NCI-H146 (cell line): Measurements from ENCODE around the gene STK32C.
A peak's percentile ranks its signal among the peaks of the same experiment; 100 is the strongest.

Experiments used
- DNase-seq: peaks from one replicate; lab custom pipeline; 2025; lab: John Stamatoyannopoulos, UW

STK32C gene

GRCh38 chr10:132247943-132248342 is 59.8 kb downstream of the STK32C start:
- no peak for DNase-seq

- DNase-seq: no peak
Observed at GRCh38 chr10:132246296-132246695, 61.5 kb downstream of the STK32C start.

- no peak for DNase-seq
Observed at GRCh38 chr10:132245056-132245455, 62.7 kb downstream of the STK32C start.

DNA sequence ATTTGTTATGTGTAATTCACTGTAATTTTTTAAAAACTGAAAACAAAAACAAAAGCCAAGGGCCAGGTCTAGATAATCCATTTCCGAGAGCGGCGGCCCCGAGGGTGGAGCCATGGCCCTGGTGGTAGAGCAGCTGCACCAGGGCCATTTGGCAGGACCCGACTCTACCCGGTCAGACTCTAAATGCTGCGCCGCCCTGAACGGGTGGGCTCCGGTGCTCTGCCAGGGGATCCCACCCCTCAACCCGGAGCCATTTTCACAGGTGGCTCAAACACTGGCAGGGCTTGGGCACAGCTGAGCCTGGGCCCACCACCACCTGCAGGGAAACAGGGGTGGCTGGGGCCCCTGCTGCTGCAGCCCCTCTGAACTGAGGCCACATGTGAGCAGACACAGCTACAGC is 64.1 kb downstream of the STK32C start:
- DNase-seq: no peak

DNA sequence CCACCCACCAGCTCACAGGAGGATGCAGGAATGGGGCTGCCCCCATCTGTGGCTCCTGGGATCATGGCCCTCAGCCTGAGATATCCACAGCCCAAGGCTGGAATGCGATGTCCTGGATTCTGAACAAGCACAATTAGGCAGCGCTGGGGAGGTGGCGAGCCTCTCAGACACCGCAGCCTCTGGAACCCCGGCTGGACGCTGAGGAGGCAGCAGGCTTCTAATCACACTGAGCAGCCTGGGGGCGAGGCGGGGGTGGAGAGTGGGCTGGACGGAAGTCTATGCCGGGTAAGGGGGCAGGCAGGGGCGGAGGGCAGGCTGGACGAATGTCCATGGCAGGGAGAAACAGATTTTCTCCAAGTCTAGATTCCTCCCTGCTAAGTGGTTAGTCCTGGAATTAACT is 64.6 kb downstream of the STK32C start:
- no peak for DNase-seq

GRCh38 chr10:132242103-132242840 is 65.5 kb downstream of the STK32C start:
- DNase-seq: no peak

- no peak for DNase-seq
Observed at GRCh38 chr10:132241496-132241895, 66.3 kb downstream of the STK32C start.

DNA sequence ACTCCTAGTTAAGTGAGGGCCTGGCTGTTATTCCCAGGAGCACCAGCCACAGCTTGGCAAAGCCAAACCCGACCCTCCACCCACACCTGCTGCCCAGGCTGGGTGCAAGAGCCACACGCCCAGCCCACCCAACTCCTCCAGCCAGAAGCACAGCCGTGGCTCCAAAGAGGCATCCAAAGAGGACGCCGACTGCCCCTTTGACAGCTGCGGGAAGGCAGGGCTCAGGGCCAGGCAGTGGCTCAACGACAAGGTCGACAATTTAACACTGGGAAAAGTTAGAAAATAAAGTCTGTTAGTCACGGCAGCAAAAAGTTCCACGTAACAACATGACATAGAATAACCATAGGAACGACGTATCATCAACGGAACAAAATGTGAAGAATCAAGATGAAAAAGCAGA is 66.7 kb downstream of the STK32C start:
- no peak for DNase-seq

GRCh38 chr10:132240581-132240980 is 67.2 kb downstream of the STK32C start:
- no peak for DNase-seq

DNA sequence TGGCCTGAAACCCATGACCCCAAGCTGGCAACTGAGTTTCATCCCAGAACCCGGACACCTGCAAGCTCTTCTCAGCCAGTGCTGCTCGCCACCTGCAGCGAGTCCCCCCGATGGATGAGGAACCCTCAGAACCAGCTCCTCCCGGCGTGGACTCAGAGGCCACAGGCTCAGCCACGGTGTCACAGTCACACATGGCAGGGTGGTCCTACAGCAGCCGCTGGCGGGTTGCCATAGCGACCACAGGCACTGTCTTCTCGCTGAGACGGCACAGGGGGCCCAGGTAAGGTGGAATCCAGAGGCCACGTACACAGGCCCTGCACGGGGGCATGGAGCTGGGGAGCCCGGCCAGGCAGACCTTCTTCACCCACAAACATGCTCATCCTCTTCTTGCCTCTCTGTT is 67.6 kb downstream of the STK32C start:
- no peak for DNase-seq

DNA sequence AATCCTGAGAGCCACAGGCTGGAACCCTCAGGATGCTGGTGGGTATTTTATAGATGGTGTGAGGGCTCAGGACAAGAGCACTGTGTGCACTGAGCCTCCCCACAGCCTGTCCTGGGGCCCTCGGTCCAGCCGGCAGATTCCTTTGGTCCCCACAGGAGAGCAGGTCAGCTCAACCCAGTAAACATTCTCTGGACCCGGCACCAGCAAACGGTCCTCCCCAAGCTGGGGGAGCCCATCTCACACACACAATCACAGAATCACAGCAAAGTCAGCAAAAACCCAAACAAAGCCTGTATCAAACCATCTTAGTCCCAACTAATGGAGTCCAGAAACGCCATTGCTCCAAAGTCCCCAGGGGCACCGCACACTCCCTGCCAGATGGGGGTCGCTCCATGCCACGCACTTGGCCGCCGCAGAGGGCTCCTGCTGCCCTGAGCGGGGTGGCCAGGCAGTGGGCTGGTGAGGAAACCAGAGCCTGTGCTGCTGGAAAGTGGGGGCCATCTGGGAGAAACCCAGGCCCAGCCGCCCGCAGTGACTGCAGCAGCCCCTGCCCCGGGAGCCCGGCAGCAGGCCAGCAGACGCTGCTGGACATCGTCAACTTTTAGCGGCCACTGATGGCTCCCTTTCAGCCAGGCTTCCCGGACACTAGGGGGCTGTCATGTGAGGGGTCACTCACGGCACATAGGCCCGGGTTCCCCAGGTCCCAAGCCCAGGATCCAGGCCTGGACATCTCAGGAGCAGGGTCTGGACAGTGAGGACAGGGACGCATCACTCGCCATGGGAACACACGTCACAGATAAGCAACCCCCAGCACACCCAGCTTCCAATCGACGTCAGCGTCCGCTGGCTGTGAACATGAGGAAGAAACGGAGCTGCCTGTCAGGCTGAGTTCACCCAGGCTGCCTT is 68.4 kb downstream of the STK32C start:
- no peak for DNase-seq

DNA sequence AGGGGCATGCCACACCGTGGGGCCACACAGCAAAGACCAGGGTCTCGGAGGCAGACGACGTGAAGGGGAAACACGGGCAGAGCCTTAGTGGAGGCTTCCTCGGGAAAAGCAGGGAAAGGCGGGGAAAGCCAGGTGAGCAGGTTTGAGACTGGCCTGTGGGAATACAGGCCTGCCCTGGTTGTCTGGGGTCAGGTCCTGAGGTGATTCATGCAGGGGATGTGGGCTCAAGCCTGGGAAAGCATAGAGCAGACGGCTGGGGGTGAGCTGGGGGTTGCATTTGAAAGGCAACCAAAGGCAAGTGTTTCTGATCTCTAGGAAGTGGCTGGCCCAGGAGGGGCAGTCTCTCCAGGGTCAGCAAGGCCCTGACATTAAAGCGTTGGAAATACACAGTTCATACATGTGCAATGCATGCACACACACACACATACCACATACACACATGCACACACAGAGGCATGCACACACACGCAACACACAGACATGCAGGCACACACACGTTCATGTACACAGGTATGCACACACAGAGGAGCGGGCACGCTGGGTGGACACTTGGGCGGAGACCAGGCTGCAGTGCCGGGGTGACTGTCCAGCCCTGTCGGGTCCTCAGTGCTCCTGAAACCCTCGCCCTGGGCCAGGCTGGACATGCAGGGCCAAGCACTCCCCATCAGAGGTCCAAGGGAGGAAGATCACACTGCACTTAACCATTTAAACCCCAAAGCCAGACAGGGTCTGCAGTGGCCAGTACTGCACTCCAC is 69.2 kb downstream of the STK32C start:
- DNase-seq: no peak

DNA sequence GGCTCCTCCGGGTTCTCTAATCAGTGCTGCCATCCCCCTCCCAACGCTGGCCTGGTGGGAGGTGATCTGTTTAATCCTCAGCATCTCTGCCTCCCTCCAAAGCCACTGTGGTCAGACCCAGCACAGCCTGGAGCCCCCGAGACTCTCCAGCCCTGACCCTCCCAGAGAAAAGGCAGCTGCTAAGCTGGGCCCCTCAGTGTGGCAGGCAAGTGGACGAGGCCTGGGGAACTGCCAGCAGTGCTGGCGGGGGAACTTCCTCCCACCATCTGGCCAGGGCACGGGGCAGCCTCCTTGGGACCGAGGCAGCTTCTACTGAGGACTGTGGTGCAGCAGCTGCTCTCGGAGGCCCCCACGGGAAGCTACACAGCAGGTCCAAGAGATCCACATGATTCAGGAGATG is 69.9 kb downstream of the STK32C start:
- DNase-seq: no peak

DNA sequence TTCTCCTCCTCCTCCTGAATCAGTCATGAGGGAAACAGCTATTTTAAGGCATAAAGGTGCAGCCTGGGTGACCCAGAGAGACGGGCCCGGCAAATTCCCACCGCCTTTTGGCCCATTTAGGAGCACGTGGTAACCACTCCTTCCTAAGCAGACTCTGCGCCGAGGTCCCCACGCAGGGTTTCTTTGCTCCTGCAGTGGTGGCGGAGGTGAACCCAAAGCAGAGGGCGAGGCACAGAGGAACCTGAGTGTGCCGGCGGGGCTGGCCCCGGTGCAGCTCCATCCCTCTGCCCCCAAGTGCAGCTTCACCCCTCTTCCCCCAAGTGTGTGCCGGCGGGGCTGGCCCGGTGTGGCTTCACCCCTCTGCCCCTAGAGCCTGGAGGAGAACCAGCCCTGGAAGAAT is 70.4 kb downstream of the STK32C start:
- no peak for DNase-seq

GRCh38 chr10:132236881-132237280 is 70.9 kb downstream of the STK32C start:
- no peak for DNase-seq

GRCh38 chr10:132236161-132236560 is 71.6 kb downstream of the STK32C start:
- DNase-seq: no peak

DNA sequence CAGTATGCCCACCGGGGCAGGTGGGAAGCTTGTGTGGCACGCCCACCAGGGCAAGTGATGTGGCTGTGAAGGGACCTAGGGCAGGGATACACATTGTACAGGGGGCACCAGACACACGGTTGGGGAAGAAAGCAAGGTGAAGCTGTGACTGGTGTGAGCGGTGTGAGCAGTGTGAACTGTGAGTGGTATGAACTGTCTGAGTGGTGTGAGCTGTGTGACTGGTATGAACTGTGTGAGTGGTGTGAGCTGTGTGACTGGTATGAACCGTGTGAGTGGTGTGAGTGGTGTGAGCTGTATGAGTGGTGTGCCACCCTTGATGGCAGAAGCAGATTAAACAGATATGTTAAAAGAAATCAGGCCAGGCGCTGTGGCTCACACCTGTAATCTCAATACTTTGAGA is 72.9 kb downstream of the STK32C start:
- no peak for DNase-seq

DNA sequence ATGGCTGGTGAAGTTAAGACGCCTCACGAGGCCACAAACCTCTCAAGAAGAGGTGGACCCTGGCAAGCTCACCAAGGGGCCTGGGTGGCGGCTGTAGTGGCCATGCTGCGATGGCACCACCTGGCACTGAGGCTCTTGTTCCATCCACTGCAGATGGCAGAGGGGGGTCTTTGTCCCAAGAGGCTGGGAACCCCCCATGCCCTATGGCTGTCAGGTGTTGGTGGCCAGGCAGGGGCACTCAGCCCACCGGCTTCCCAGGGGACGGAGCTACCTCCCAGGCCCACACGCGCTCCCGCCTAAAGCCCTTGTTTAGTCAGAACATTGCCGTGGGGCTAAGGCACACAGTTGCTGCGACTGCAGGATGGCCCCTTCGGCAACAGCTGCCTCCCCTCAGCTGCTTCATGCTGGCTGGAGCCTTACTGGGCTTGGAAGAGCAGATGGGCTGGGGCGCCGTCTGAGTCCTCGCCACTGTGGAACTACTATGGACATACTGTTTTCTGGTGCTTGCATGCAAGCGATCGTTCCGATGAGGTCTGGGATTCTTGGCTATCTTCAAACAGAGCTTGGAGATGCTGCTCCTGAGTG is 74.2 kb downstream of the STK32C start:
- no peak for DNase-seq

GRCh38 chr10:132232981-132233380 is 74.8 kb downstream of the STK32C start:
- no peak for DNase-seq

DNA sequence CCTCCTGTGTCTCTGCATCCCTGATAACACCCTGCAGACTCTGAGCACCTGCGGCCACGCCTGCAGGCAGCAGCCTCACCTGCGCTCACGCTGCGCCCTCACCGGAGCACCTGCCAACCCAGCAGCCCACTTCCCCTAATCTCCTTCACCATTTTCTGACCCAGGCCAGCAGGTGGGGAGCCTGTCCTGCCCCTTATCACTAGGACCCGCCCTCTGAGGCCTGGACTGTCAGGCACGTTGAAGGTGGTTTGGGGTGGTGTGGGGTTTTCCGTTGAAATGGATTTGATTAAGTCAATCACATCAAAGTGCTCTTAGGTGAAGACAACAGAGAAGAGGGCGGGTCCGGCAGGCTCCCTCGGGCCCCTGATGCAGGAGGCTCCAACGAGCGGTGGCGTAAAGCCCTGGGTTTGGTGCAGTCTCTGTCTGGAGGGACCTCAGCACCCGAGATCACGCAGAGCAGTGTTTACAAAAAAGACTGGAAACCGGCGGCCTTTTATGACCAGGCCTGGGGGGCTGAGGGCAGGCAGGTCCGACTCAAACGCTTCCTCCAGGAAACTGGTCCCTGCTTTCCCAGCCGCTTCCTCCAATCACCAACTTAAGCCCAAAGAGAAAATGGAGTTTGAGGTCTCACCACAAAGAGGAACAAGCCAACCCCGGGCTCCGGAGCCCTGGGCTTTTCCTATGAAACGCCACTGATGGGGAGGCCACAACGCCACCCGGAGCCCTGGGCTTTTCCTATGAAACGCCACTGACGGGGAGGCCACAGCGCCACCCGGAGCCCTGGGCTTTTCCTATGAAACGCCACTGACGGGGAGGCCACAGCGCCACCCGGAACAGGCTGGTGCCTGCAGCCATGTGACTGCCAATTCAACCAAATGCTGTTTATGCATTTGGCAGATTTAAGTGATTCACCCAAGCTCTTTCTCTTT is 75.5 kb downstream of the STK32C start:
- peak; percentile 96 for DNase-seq

GRCh38 chr10:132231656-132232022 is 76.1 kb downstream of the STK32C start:
- no peak for DNase-seq
